Measurements from ENCODE around the gene PROSER3.

Gene PROSER3

GRCh38 chr19:35739275-35740107, 18.5 kb upstream of the PROSER3 start:
- DNase-seq (ENCODE audit: low read depth), result no peak

- no peak for DNase-seq (ENCODE audit: low read depth)
Measured at GRCh38 chr19:35740108-35740422, 17.9 kb upstream of the PROSER3 start.

- DNase-seq (ENCODE audit: low read depth), result peak; percentile 94
Measured at GRCh38 chr19:35740423-35741202, 17.4 kb upstream of the PROSER3 start.

- no peak for DNase-seq (ENCODE audit: low read depth)
Measured at GRCh38 chr19:35741203-35741515, 16.8 kb upstream of the PROSER3 start.

- DNase-seq (ENCODE audit: low read depth), result peak; percentile 70
Measured at GRCh38 chr19:35742121-35742724, 15.8 kb upstream of the PROSER3 start, which contains the start of gene IGFLR1. TSS of gene IGFLR1 (minus strand) at chr19:35742452. CDS start at chr19:35741180, 1,272 bp downstream.

- DNase-seq (ENCODE audit: low read depth), result no peak
Measured at GRCh38 chr19:35743640-35744429, 14.1 kb upstream of the PROSER3 start.

- DNase-seq (ENCODE audit: low read depth), result peak; percentile 91
Measured at GRCh38 chr19:35744430-35745327, 13.3 kb upstream of the PROSER3 start.

- DNase-seq (ENCODE audit: low read depth), result peak; percentile 93
Measured at GRCh38 chr19:35745328-35746086, 12.5 kb upstream of the PROSER3 start, which contains the start of the genes PSENEN and U2AF1L4. TSS of gene PSENEN (plus strand) at chr19:35745651. CDS start at chr19:35745931, 280 bp downstream. TSS of gene U2AF1L4 (minus strand) at chr19:35745418. CDS start at chr19:35745391, 27 bp downstream.

GRCh38 chr19:35746087-35746462, 11.9 kb upstream of the PROSER3 start:
- DNase-seq (ENCODE audit: low read depth), result no peak

- no peak for DNase-seq (ENCODE audit: low read depth)
Measured at GRCh38 chr19:35746531-35746930, 11.4 kb upstream of the PROSER3 start.

GRCh38 chr19:35748106-35749020, 9.6 kb upstream of the PROSER3 start, which contains the start of gene LIN37:
TSS of gene LIN37 (plus strand) at chr19:35748576. CDS start at chr19:35748725, 149 bp downstream.
- DNase-seq (ENCODE audit: low read depth), result peak; percentile 99

GRCh38 chr19:35750167-35750566, 7.8 kb upstream of the PROSER3 start:
- DNase-seq (ENCODE audit: low read depth), result no peak

- DNase-seq (ENCODE audit: low read depth), result no peak
Measured at GRCh38 chr19:35751839-35752745, 5.9 kb upstream of the PROSER3 start.

GRCh38 chr19:35752746-35753350, 5.1 kb upstream of the PROSER3 start:
- DNase-seq (ENCODE audit: low read depth), result no peak

GRCh38 chr19:35753634-35754369, 4.2 kb upstream of the PROSER3 start:
- no peak for DNase-seq (ENCODE audit: low read depth)

- no peak for DNase-seq (ENCODE audit: low read depth)
Measured at GRCh38 chr19:35754370-35755130, 3.4 kb upstream of the PROSER3 start.
